ENCODE measurements around the gene FKBP5.

Gene FKBP5

GRCh38 chr6:35688605-35689322, at the start of gene FKBP5:
TSS of gene FKBP5 (minus strand) at chr6:35688915. CDS start at chr6:35642824, 46,091 bp downstream.
- no peaks in the 10 kb centered on the region for H3K36me3 ChIP-seq (ENCODE audit: insufficient read depth, low read length)
- no peak within 1 kb of the TSS for H3K9ac ChIP-seq (ENCODE audit: low read depth, low read length)
- H3K79me2 ChIP-seq (ENCODE audit: insufficient read depth, low read length) = no peaks in the 10 kb centered on the region
- H3K4me2 ChIP-seq (ENCODE audit: insufficient read depth, low read length) = peak within 1 kb of the TSS; percentile 49
- TF ChIP-seq EZH2 (IDR thresholded peaks at IDR 0.05; ENCODE audit: borderline replicate concordance, low read depth, low read length, severe bottlenecking) = no peak
- TF ChIP-seq, protein P1, sequence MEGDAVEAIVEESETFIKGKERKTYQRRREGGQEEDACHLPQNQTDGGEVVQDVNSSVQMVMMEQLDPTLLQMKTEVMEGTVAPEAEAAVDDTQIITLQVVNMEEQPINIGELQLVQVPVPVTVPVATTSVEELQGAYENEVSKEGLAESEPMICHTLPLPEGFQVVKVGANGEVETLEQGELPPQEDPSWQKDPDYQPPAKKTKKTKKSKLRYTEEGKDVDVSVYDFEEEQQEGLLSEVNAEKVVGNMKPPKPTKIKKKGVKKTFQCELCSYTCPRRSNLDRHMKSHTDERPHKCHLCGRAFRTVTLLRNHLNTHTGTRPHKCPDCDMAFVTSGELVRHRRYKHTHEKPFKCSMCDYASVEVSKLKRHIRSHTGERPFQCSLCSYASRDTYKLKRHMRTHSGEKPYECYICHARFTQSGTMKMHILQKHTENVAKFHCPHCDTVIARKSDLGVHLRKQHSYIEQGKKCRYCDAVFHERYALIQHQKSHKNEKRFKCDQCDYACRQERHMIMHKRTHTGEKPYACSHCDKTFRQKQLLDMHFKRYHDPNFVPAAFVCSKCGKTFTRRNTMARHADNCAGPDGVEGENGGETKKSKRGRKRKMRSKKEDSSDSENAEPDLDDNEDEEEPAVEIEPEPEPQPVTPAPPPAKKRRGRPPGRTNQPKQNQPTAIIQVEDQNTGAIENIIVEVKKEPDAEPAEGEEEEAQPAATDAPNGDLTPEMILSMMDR (IDR thresholded peaks at IDR 0.05; ENCODE audit: borderline replicate concordance, extremely low read depth, low read length, poor library complexity, severe bottlenecking) = no peak
- peaks cover 41% of the 10 kb centered on the region for H3K27me3 ChIP-seq (ENCODE audit: insufficient read depth, low read length, poor library complexity)
- H3K9me3 ChIP-seq (ENCODE audit: insufficient read depth, low read length, severe bottlenecking) = no peaks in the 10 kb centered on the region
- no peak within 1 kb of the TSS for H3K27ac ChIP-seq (ENCODE audit: low read length)
- DNase-seq = peak; percentile 69
- H2AFZ ChIP-seq (ENCODE audit: low read depth, low read length) = no peak within 1 kb of the TSS
- ATAC-seq (ENCODE audit: insufficient read depth, low read depth) = peak; percentile 94
- 0 out of 2 replicates have a peak, but pooled peaks cover 8% of the 10 kb centered on the region for H4K20me1 ChIP-seq (ENCODE audit: insufficient read depth, low read length)
- no peak within 1 kb of the TSS; a peak in 1 of 4 replicates for H3K4me3 ChIP-seq (ENCODE audit: low read depth in 1 of 2, low read length in 2 of 2)
- peaks cover 11% of the 10 kb centered on the region for H3K4me1 ChIP-seq (ENCODE audit: insufficient read depth, low read length)

- Histone ChIP-seq H2AFZ (ENCODE audit: low read depth, low read length) (peak overlapping the region; percentile 26; the same call in 1 of the 2 replicates), H3K4me1 (ENCODE audit: insufficient read depth, low read length) (peaks cover 7% of the 10 kb centered on the region)
- peak; percentile 78 for ATAC-seq (ENCODE audit: insufficient read depth, low read depth)
These were observed 48.9 kb upstream of the FKBP5 start for GRCh38 chr6:35737413-35738211.

GRCh38 chr6:35736982-35737412, 48.3 kb upstream of the FKBP5 start, which contains the start of gene ARMC12:
TSS of gene ARMC12 (plus strand) at chr6:35737032. CDS start at chr6:35737109, 77 bp downstream.
- Histone ChIP-seq H3K79me2 (ENCODE audit: insufficient read depth, low read length) (no peaks in the 10 kb centered on the region), H3K4me1 (ENCODE audit: insufficient read depth, low read length) (peaks cover 13% of the 10 kb centered on the region), H3K4me2 (ENCODE audit: insufficient read depth, low read length) (no peak within 1 kb of the TSS), H3K27ac (ENCODE audit: low read length) (no peak within 1 kb of the TSS), H3K4me3 (ENCODE audit: low read depth in 1 of 2, low read length in 2 of 2) (no peak within 1 kb of the TSS), H3K9ac (ENCODE audit: low read depth, low read length) (no peak within 1 kb of the TSS), H3K27me3 (ENCODE audit: insufficient read depth, low read length, poor library complexity) (peaks cover 12% of the 10 kb centered on the region), H2AFZ (ENCODE audit: low read depth, low read length) (peak within 1 kb of the TSS; percentile 26; the same call in 1 of the 2 replicates), H3K36me3 (ENCODE audit: insufficient read depth, low read length) (no peaks in the 10 kb centered on the region), H4K20me1 (ENCODE audit: insufficient read depth, low read length) (0 out of 2 replicates have a peak, but pooled peaks cover 6% of the 10 kb centered on the region), H3K9me3 (ENCODE audit: insufficient read depth, low read length, severe bottlenecking) (no peaks in the 10 kb centered on the region)
- ATAC-seq (ENCODE audit: insufficient read depth, low read depth) = no peak
- no peak for DNase-seq
- TF ChIP-seq, protein P1 (IDR thresholded peaks at IDR 0.05; ENCODE audit: borderline replicate concordance, extremely low read depth, low read length, poor library complexity, severe bottlenecking) = no peak
- no peak for TF ChIP-seq EZH2 (IDR thresholded peaks at IDR 0.05; ENCODE audit: borderline replicate concordance, low read depth, low read length, severe bottlenecking)

More at GRCh38 chr6:35737413-35738211, 48.9 kb upstream of the FKBP5 start:
- Histone ChIP-seq H3K79me2 (ENCODE audit: insufficient read depth, low read length) (no peaks in the 10 kb centered on the region), H3K27ac (ENCODE audit: low read length) (no peak overlapping the region), H3K9ac (ENCODE audit: low read depth, low read length) (no peak overlapping the region), H4K20me1 (ENCODE audit: insufficient read depth, low read length) (0 out of 2 replicates have a peak, but pooled peaks cover 6% of the 10 kb centered on the region), H3K4me2 (ENCODE audit: insufficient read depth, low read length) (no peak overlapping the region), H3K4me3 (ENCODE audit: low read depth in 1 of 2, low read length in 2 of 2) (no peak overlapping the region), H3K27me3 (ENCODE audit: insufficient read depth, low read length, poor library complexity) (peaks cover 12% of the 10 kb centered on the region), H3K9me3 (ENCODE audit: insufficient read depth, low read length, severe bottlenecking) (no peaks in the 10 kb centered on the region), H3K36me3 (ENCODE audit: insufficient read depth, low read length) (no peaks in the 10 kb centered on the region)
- TF ChIP-seq, protein P1 (IDR thresholded peaks at IDR 0.05; ENCODE audit: borderline replicate concordance, extremely low read depth, low read length, poor library complexity, severe bottlenecking) = peak; percentile 87
- TF ChIP-seq EZH2 (IDR thresholded peaks at IDR 0.05; ENCODE audit: borderline replicate concordance, low read depth, low read length, severe bottlenecking) = no peak
- no peak for DNase-seq

Measured in DND-41 (cell line).